HL-60 (cell line): ENCODE data around the gene BRMS1L.

ENCODE experiments used
- GABPA ChIP-seq: IDR thresholded peaks from 2 replicates; pipeline ENCODE4 v1.6.1; 2012; ENCODE audit warnings: low read depth
- POLR2AphosphoS5 ChIP-seq: IDR thresholded peaks from 2 replicates; pipeline ENCODE4 v1.6.1; 2012; ENCODE audit warnings: low read depth
- SPI1 ChIP-seq: IDR thresholded peaks from 2 replicates; pipeline ENCODE4 v1.6.1; 2012; ENCODE audit warnings: low read depth, mild to moderate bottlenecking, borderline replicate concordance
- TF ChIP-seq, protein P1 (sequence below): IDR thresholded peaks from one replicate; pipeline ENCODE4 v1.5.1; 2011; ENCODE audit warnings: low read length, control low read depth, inconsistent platforms; ENCODE audit not compliant: insufficient read depth

DNA sequence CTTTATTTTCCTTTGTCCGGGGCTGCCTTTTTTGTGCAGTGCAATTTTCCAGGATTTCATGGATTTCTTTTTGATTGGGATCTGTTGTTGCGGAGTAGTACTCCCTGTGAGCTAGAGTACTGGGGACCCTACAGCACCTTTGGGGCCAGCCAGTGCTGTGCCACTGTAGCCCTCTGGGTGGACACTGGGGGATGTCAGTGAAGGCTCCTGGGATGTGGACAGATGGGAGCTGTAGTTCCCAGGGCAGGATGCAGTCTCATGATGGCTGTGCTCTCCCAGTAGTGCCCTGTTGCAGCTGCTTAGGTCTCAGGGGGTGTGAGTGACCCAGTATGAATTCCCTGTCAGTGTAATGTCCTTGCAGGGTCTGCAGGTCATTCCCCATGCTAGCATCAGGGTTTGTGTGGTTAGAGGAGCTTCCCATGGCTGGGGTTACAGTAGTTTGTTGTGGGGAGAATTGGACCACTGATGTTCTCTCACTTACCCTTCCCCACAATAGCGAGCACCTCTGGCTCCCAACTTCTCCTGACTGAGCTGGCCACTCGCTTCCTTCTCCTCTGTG lies 72.2 kb downstream of the BRMS1L start:
- TF ChIP-seq, protein P1, sequence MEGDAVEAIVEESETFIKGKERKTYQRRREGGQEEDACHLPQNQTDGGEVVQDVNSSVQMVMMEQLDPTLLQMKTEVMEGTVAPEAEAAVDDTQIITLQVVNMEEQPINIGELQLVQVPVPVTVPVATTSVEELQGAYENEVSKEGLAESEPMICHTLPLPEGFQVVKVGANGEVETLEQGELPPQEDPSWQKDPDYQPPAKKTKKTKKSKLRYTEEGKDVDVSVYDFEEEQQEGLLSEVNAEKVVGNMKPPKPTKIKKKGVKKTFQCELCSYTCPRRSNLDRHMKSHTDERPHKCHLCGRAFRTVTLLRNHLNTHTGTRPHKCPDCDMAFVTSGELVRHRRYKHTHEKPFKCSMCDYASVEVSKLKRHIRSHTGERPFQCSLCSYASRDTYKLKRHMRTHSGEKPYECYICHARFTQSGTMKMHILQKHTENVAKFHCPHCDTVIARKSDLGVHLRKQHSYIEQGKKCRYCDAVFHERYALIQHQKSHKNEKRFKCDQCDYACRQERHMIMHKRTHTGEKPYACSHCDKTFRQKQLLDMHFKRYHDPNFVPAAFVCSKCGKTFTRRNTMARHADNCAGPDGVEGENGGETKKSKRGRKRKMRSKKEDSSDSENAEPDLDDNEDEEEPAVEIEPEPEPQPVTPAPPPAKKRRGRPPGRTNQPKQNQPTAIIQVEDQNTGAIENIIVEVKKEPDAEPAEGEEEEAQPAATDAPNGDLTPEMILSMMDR, result no peak
- TF ChIP-seq POLR2AphosphoS5 (no peak), GABPA (no peak), SPI1 (no peak)
